H1 (cell line): ENCODE results near the gene GOLGB1. TPM values are rescaled to one million over a fixed set of nuclear protein-coding genes. Genes with fewer than 3 reads are reported as not detected.

Source experiments
- BACH1 ChIP-seq: IDR thresholded peaks from 2 replicates; pipeline ENCODE4 v1.6.1; 2012; ENCODE audit warnings: low read length, improper control_type of control experiment
- CBX8 ChIP-seq: fragments of 300-800, 300-1000 bp; sonication (generic); IDR thresholded peaks from 2 replicates; pipeline ENCODE4 v1.7.1; 2016; ENCODE audit warnings: low read depth, low read length, borderline replicate concordance
- FOSL1 ChIP-seq: IDR thresholded peaks from 2 replicates; pipeline ENCODE4 v1.6.1; 2011; ENCODE audit warnings: mild to moderate bottlenecking, low read depth, low read length, moderate library complexity; ENCODE audit not compliant: insufficient read depth
- HDAC6 ChIP-seq: IDR thresholded peaks from one replicate; pipeline ENCODE4 v1.7.1; 2012; ENCODE audit warnings: low read depth, mild to moderate bottlenecking, inconsistent platforms, low read length, moderate library complexity
- MAFK ChIP-seq: IDR thresholded peaks from 2 replicates; pipeline ENCODE4 v1.6.1; 2012; ENCODE audit warnings: low read depth, mild to moderate bottlenecking, improper control_type of control experiment, low read length
- TCF12 ChIP-seq: IDR thresholded peaks from 2 replicates; pipeline ENCODE4 v1.6.1; 2011; ENCODE audit warnings: low read depth, mild to moderate bottlenecking, low read length
- YY1 ChIP-seq: IDR thresholded peaks from 2 replicates; pipeline ENCODE4 v1.6.1; 2011; ENCODE audit warnings: low read depth, mild to moderate bottlenecking, low read length
- polyA plus RNA-seq, 7 experiments: library from polyadenylated mRNA; depleted of rRNA in 3 of 7; stranded (reverse) in 5 of 7; unstranded in 2 of 7; fragments of >200 nt in 5 of 7; fragments of 200-250 nt in 2 of 7; gene quantifications; 1 replicate in 5 of 7; 2 replicates in 1 of 7; 4 replicates in 1 of 7; pipeline versions ENCODE4 v1.2.1 to v1.2.3, GENCODE V29; 2011 to 2013; ENCODE audit warnings: missing spikeins in 2 of 7, mixed read lengths in 2 of 7
- total RNA-seq: library from RNA; stranded (reverse); fragmentation: NEBNext Ultra II Directional; extraction: Animal tissue kit (Norgen Biotek cat#: 25700); gene quantifications from 2 replicates; pipeline ENCODE4 v1.2.1, GENCODE V29; 2021
- TF ChIP-seq, protein P1 (sequence below): fragments of 300-600 bp; sonication (generic); IDR thresholded peaks from 2 replicates; pipeline ENCODE4 v1.7.1; 2012; ENCODE audit warnings: low read length, moderate library complexity, mild to moderate bottlenecking, inconsistent platforms; ENCODE audit not compliant: insufficient replicate concordance
- TF ChIP-seq, protein P2 (sequence below): IDR thresholded peaks from 2 replicates; pipeline ENCODE4 v1.6.1; 2011; ENCODE audit warnings: low read length, improper control_type of control experiment

The GOLGB1 gene
- total and polyA plus RNA-seq, 2 of the 8 experiments (the other 6 are each of a cell fraction or from before 2014, with no cell fraction given), result 5.9 to 28.5 TPM

DNA sequence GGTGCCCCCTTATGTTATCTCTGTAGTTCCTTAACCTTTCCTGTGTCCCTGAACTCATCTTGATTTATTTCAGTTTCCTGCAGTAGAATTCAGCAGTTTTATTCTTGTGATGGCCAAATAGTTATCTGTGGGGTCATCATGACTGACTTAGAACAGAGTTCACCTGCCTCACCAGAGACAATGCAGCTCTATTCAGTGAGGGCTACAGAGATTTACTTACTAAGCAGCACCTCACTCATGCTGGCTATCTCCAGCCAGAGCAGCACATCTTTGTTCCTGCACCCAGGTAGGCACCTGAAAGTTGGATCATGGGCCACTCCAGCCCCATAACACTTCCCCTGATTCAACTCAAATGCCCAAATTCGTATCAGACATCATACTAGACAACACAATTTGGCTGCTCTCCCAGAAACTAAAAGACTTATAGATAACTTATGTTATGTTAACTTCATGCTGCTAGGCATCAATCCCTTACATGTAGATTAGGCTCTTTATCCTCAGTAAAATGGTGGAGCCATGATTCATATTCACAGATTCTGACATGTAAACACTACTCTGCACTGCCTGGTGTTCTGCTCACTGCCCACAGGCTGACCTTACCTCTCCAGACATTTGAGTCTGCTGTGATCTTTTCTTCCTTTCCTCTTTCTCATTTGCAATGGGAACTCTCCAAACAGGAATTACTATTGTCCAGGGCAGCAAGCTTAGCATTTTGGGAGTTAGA lies 9.3 kb upstream of the GOLGB1 start (continued):
- TF ChIP-seq, protein P1, sequence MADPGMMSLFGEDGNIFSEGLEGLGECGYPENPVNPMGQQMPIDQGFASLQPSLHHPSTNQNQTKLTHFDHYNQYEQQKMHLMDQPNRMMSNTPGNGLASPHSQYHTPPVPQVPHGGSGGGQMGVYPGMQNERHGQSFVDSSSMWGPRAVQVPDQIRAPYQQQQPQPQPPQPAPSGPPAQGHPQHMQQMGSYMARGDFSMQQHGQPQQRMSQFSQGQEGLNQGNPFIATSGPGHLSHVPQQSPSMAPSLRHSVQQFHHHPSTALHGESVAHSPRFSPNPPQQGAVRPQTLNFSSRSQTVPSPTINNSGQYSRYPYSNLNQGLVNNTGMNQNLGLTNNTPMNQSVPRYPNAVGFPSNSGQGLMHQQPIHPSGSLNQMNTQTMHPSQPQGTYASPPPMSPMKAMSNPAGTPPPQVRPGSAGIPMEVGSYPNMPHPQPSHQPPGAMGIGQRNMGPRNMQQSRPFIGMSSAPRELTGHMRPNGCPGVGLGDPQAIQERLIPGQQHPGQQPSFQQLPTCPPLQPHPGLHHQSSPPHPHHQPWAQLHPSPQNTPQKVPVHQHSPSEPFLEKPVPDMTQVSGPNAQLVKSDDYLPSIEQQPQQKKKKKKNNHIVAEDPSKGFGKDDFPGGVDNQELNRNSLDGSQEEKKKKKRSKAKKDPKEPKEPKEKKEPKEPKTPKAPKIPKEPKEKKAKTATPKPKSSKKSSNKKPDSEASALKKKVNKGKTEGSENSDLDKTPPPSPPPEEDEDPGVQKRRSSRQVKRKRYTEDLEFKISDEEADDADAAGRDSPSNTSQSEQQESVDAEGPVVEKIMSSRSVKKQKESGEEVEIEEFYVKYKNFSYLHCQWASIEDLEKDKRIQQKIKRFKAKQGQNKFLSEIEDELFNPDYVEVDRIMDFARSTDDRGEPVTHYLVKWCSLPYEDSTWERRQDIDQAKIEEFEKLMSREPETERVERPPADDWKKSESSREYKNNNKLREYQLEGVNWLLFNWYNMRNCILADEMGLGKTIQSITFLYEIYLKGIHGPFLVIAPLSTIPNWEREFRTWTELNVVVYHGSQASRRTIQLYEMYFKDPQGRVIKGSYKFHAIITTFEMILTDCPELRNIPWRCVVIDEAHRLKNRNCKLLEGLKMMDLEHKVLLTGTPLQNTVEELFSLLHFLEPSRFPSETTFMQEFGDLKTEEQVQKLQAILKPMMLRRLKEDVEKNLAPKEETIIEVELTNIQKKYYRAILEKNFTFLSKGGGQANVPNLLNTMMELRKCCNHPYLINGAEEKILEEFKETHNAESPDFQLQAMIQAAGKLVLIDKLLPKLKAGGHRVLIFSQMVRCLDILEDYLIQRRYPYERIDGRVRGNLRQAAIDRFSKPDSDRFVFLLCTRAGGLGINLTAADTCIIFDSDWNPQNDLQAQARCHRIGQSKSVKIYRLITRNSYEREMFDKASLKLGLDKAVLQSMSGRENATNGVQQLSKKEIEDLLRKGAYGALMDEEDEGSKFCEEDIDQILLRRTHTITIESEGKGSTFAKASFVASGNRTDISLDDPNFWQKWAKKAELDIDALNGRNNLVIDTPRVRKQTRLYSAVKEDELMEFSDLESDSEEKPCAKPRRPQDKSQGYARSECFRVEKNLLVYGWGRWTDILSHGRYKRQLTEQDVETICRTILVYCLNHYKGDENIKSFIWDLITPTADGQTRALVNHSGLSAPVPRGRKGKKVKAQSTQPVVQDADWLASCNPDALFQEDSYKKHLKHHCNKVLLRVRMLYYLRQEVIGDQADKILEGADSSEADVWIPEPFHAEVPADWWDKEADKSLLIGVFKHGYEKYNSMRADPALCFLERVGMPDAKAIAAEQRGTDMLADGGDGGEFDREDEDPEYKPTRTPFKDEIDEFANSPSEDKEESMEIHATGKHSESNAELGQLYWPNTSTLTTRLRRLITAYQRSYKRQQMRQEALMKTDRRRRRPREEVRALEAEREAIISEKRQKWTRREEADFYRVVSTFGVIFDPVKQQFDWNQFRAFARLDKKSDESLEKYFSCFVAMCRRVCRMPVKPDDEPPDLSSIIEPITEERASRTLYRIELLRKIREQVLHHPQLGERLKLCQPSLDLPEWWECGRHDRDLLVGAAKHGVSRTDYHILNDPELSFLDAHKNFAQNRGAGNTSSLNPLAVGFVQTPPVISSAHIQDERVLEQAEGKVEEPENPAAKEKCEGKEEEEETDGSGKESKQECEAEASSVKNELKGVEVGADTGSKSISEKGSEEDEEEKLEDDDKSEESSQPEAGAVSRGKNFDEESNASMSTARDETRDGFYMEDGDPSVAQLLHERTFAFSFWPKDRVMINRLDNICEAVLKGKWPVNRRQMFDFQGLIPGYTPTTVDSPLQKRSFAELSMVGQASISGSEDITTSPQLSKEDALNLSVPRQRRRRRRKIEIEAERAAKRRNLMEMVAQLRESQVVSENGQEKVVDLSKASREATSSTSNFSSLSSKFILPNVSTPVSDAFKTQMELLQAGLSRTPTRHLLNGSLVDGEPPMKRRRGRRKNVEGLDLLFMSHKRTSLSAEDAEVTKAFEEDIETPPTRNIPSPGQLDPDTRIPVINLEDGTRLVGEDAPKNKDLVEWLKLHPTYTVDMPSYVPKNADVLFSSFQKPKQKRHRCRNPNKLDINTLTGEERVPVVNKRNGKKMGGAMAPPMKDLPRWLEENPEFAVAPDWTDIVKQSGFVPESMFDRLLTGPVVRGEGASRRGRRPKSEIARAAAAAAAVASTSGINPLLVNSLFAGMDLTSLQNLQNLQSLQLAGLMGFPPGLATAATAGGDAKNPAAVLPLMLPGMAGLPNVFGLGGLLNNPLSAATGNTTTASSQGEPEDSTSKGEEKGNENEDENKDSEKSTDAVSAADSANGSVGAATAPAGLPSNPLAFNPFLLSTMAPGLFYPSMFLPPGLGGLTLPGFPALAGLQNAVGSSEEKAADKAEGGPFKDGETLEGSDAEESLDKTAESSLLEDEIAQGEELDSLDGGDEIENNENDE, result no peak
- no peak for TF ChIP-seq HDAC6
- TF ChIP-seq YY1, result no peak
- no peak for TF ChIP-seq FOSL1
- no peak for TF ChIP-seq TCF12
- TF ChIP-seq MAFK, result no peak
- TF ChIP-seq, protein P2, sequence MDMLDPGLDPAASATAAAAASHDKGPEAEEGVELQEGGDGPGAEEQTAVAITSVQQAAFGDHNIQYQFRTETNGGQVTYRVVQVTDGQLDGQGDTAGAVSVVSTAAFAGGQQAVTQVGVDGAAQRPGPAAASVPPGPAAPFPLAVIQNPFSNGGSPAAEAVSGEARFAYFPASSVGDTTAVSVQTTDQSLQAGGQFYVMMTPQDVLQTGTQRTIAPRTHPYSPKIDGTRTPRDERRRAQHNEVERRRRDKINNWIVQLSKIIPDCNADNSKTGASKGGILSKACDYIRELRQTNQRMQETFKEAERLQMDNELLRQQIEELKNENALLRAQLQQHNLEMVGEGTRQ, result no peak
- no peak for TF ChIP-seq BACH1
- TF ChIP-seq CBX8, result no peak
